CD4-positive, CD25-positive, alpha-beta regulatory T cell (primary cell): ENCODE results near the gene MSRB3. TPM values are rescaled to one million over a fixed set of nuclear protein-coding genes. Genes with fewer than 3 reads are reported as not detected.
"Not testable (repeated sequence)": the region's sequence is repeated elsewhere in the genome, so short reads cannot be mapped to it uniquely, and the experiment has no call there.

Experiments used
- ATAC-seq, 2 donors: fragments of 150-1000 bp; cut with Tn5 transposase; one replicate each; pipeline ENCODE4 v1.10.0; 2021; ENCODE audit warnings: low read depth in 2 of 2, moderate number of reproducible peaks in 2 of 2, moderate library complexity in 1 of 2
- DNase-seq, 3 donors: peaks; one replicate each; pipeline versions ENCODE4 v3.0.0 to v3.0.0-alpha.2; 2012 to 2022; ENCODE audit warnings: mixed read lengths in 1 of 3
- H3K27ac ChIP-seq: one replicate; pipeline ENCODE4 v1.7.0; 2013; ENCODE audit warnings: mild to moderate bottlenecking, low read length; ENCODE audit not compliant: insufficient read depth, poor library complexity, severe bottlenecking
- H3K27me3 ChIP-seq: one replicate; pipeline ENCODE4 v1.7.0; 2013; ENCODE audit warnings: low read length; ENCODE audit not compliant: control insufficient read depth, insufficient read depth
- H3K36me3 ChIP-seq: one replicate; pipeline ENCODE4 v1.7.0; 2013; ENCODE audit warnings: mild to moderate bottlenecking, low read length, moderate library complexity; ENCODE audit not compliant: control insufficient read depth, insufficient read depth
- H3K4me1 ChIP-seq: 2 replicates; pipeline ENCODE4 v1.7.0; 2013; ENCODE audit warnings: mild to moderate bottlenecking, low read length; ENCODE audit not compliant: insufficient read depth, control insufficient read depth, poor library complexity, severe bottlenecking
- H3K4me3 ChIP-seq: one replicate; pipeline ENCODE4 v1.7.0; 2013; ENCODE audit warnings: low read depth, mild to moderate bottlenecking, low read length, moderate library complexity
- H3K9me3 ChIP-seq, 2 experiments: 1 replicate in 1 of 2; 2 replicates in 1 of 2; pipeline ENCODE4 v1.7.0; 2013; ENCODE audit warnings: low read length in 2 of 2, mild to moderate bottlenecking in 1 of 2, moderate library complexity in 1 of 2; ENCODE audit not compliant: control insufficient read depth in 2 of 2
- H3K27ac Mint-ChIP-seq, 3 donors: one replicate each; pipeline ENCODE4 v1.8.0; 2020 to 2022; ENCODE audit warnings: mild to moderate bottlenecking in 3 of 3, mixed read lengths in 3 of 3, moderate library complexity in 2 of 3
- H3K27me3 Mint-ChIP-seq: one replicate; pipeline ENCODE4 v1.8.0; 2022; ENCODE audit warnings: mild to moderate bottlenecking, mixed read lengths
- H3K36me3 Mint-ChIP-seq: one replicate; pipeline ENCODE4 v1.8.0; 2020; ENCODE audit warnings: mixed read lengths
- H3K4me1 Mint-ChIP-seq, 4 donors: one replicate each; pipeline ENCODE4 v1.8.0; 2020 to 2022; ENCODE audit warnings: mixed read lengths in 4 of 4, mild to moderate bottlenecking in 1 of 4
- H3K4me3 Mint-ChIP-seq, 4 donors: one replicate each; pipeline ENCODE4 v1.8.0; 2020 to 2022; ENCODE audit warnings: mild to moderate bottlenecking in 4 of 4, mixed read lengths in 4 of 4, moderate library complexity in 3 of 4
- H3K9me3 Mint-ChIP-seq, 7 donors: one replicate each; pipeline ENCODE4 v1.8.0; 2020 to 2022; ENCODE audit warnings: mixed read lengths in 7 of 7, mild to moderate bottlenecking in 3 of 7, moderate library complexity in 2 of 7
- polyA plus RNA-seq, 4 donors: library from polyadenylated mRNA; unstranded; fragments of 300-500 nt; fragmentation: Illumina TruSeq; gene quantifications; one replicate each; pipeline ENCODE4 v1.2.3, GENCODE V29; 2021
- total RNA-seq: library from RNA; stranded (reverse); gene quantifications from one replicate; pipeline ENCODE4 v1.2.3, GENCODE V29; 2022

MSRB3 gene
- total and polyA plus RNA-seq, 5 donors from 2014 or later: 1.8 TPM; not detected in 4

DNA sequence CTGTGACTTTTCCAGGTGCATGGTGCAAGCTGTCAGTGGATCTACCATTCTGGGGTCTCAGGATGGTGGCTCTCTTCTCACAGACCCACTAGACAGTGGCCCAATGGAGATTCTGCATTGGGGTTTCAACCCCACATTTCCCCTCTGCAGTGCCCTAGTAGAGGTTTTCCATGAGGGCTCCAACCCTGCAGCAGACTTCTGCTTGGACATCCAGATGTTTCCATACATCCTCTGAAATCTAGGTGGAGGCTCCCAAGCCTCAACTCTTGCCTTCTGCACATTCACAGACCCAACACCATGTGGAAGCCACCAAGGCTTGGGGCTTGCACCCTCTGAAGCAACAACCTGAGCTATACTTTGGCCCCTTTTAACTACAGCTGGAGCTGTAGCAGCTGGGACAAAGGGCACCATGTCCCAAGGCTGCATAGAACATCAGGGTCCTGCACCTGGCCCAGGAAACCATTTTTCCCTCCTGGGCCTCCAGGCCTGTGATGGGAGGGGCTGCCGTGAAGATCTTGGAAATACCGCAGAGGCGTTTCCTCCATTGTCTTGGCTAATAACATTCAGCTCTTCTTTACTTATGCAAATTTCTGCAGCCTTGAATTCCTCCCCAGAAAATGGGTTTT, 205.5 kb downstream of the MSRB3 start:
- peaks cover 3 to 21% of the 10 kb centered on the region in 2 experiments for H3K9me3 ChIP-seq
- H3K4me1 Mint-ChIP-seq, ATAC-seq, H3K27ac ChIP-seq, H3K27me3 ChIP-seq, H3K27ac Mint-ChIP-seq, DNase-seq, H3K36me3 ChIP-seq, H3K4me3 ChIP-seq, H3K27me3 Mint-ChIP-seq, H3K36me3 Mint-ChIP-seq, H3K4me3 Mint-ChIP-seq, H3K4me1 ChIP-seq: not testable (repeated sequence)
- H3K9me3 Mint-ChIP-seq: peaks cover 0 to 18% (median 8%) of the 10 kb centered on the region in 7 donors

DNA sequence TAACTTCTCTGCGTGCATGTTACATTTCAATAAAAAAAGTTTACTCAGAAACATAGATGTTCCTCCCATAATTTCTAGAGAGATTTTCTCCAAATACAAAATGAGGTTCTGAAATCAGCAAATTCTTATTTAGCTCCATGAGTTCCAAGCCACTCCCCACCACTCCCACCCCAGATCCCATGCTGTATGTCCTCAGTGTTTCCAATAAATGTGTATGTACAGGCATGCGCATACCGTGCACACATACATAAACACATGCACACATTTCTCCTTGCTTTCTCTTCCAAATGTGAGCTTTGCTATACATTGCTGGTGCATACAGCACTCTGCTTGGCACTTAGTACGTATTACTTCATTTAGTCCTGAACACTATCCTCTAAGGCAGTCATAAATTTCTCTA, 209.7 kb downstream of the MSRB3 start:
- Histone ChIP-seq H3K4me3 (no peak overlapping the region), H3K4me1 (no peaks in the 10 kb centered on the region)
- no peak for DNase-seq

DNA sequence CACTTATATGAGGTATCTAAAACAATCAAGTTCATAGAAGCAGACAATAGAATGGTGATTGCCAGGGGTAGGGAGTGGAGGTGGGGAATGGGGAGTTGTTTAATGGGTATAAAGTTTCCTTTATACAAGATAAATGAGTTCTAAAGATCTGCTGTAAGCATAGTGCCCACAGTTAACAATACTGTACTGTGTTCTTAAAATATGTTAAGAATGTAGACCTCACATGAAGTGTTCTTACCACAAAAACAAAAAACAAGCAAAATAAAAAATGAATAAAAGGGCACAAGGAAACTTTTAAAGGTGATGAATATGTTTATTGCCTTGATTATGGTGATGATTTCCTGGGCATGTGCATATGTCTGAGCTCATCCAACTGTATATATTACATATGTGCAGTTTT, 211.8 kb downstream of the MSRB3 start:
- Histone ChIP-seq H3K4me1 (no peaks in the 10 kb centered on the region), H3K27me3 (no peaks in the 10 kb centered on the region), H3K9me3 (peaks cover 0 to 2% of the 10 kb centered on the region in 2 experiments), H3K27ac (no peak overlapping the region), H3K4me3 (no peak overlapping the region), H3K36me3 (no peaks in the 10 kb centered on the region)
- H3K27me3 Mint-ChIP-seq: no peaks in the 10 kb centered on the region
- H3K27ac Mint-ChIP-seq: no peak overlapping the region
- H3K36me3 Mint-ChIP-seq: no peaks in the 10 kb centered on the region
- H3K4me3 Mint-ChIP-seq: no peak overlapping the region
- DNase-seq (no peak), ATAC-seq (no peak)
- H3K4me1 Mint-ChIP-seq: no peaks in the 10 kb centered on the region
- H3K9me3 Mint-ChIP-seq: peaks cover 0 to 8% (median 4%) of the 10 kb centered on the region in 7 donors

More for the DNA sequence above, 209.7 kb downstream of the MSRB3 start:
- no peak for ATAC-seq
- H3K4me1 Mint-ChIP-seq: no peaks in the 10 kb centered on the region
- Histone ChIP-seq H3K27ac (no peak overlapping the region), H3K27me3 (no peaks in the 10 kb centered on the region), H3K36me3 (no peaks in the 10 kb centered on the region), H3K9me3 (peaks cover 3 to 17% of the 10 kb centered on the region in 2 experiments)
- no peaks in the 10 kb centered on the region for H3K36me3 Mint-ChIP-seq
- H3K27me3 Mint-ChIP-seq: no peaks in the 10 kb centered on the region
- no peak overlapping the region for H3K4me3 Mint-ChIP-seq
- H3K9me3 Mint-ChIP-seq: peaks cover 3 to 15% (median 7%) of the 10 kb centered on the region in 7 donors
- H3K27ac Mint-ChIP-seq: no peak overlapping the region

DNA sequence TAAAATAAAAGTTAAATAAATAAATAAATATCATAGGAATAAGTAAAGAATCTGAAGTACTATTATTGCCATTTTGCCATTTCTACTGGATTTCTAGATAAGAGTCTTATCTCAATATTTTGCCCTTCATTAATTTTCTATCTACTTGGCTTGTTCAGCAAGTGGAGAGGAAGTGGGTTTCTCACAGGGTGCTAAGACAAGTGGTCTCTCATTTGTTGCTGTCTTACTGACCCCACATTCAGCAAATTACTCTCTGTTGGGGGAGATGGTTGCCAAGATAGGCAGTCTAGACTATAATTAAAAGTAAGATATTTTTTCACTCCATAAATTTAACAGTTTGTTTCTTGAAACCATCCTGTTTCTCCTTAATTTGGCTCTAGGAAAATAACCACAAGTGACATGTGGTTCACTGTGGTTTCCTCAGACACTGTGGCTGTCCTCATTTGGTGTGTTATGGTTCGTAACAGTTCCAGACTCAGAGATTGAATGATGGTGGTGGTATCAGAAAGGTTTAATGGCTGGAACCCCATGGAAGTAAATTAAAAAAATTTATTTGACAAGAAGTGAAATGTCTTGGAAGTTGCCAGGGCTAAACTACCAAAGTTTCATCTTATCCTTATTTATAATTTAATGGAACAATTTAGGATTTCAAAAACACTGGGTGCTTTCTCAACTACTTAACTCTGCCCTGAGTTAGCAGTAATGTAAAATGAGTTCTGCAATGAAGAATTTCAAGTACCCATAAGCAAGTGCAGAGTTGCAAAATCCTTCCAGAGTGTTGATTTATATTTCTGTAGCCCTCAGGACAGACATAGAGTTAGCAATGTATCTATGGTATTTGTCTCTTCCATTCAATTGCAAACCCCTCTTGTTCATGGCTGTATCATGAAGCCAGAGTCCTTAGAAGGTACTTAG, 214.8 kb downstream of the MSRB3 start:
- Histone ChIP-seq H3K4me3 (no peak overlapping the region), H3K36me3 (no peaks in the 10 kb centered on the region), H3K9me3 (no peaks in the 10 kb centered on the region), H3K27me3 (no peaks in the 10 kb centered on the region), H3K27ac (no peak overlapping the region), H3K4me1 (no peaks in the 10 kb centered on the region)
- ATAC-seq (no peak), DNase-seq (no peak)
- no peaks in the 10 kb centered on the region for H3K27me3 Mint-ChIP-seq
- H3K36me3 Mint-ChIP-seq: no peaks in the 10 kb centered on the region
- peaks cover 0 to 5% (median 2%) of the 10 kb centered on the region in 7 donors for H3K9me3 Mint-ChIP-seq
- no peak overlapping the region for H3K27ac Mint-ChIP-seq
- H3K4me3 Mint-ChIP-seq: no peak overlapping the region
- no peaks in the 10 kb centered on the region for H3K4me1 Mint-ChIP-seq

DNA sequence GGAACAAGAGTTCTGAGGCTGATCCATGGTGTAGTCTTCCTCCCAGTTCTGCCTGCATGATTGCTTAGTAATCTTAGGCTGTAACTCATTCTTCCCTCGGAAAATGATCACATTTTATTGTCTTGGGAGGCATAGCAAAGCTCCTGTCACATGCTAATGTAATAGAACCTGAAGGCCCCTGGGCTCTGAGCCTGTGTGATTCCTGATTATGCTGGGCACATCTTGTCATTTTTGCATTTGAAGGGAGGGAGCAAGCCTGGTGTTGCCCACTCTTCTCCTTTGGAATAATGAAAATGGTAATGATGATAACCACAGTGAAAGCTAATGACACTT, 215.4 kb downstream of the MSRB3 start:
- Mint-ChIP-seq H3K4me3 (no peak overlapping the region), H3K27ac (no peak overlapping the region), H3K4me1 (no peaks in the 10 kb centered on the region), H3K36me3 (no peaks in the 10 kb centered on the region), H3K9me3 (peaks cover 0 to 5% (median 2%) of the 10 kb centered on the region in 7 donors), H3K27me3 (no peaks in the 10 kb centered on the region)
- Histone ChIP-seq H3K27me3 (no peaks in the 10 kb centered on the region), H3K4me3 (no peak overlapping the region), H3K27ac (no peak overlapping the region), H3K9me3 (no peaks in the 10 kb centered on the region), H3K4me1 (no peaks in the 10 kb centered on the region), H3K36me3 (no peaks in the 10 kb centered on the region)
- ATAC-seq: no peak
- no peak for DNase-seq

DNA sequence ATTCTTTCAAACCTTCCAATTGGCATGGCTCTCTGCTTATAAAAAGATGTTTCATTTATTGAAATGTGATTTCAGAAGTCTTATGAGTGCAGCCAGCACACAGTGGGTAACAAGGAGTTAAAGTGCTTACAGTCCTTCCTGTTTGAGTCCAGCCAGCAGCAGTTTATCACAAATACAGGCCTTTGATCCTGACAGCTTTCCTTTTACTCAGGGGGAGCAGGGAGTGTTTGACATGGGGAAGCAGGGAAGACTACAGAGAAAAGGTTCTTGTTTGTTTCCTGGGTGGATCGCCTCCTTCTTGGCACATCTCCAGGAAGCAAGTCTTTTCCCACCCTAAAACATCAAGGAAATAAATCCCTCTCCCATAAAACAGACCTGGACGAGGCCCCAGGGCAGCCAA, 216.1 kb downstream of the MSRB3 start:
- H3K4me3 ChIP-seq: no peak overlapping the region
- Mint-ChIP-seq H3K9me3 (peaks cover 0 to 5% (median 2%) of the 10 kb centered on the region in 7 donors), H3K4me1 (no peaks in the 10 kb centered on the region), H3K27me3 (no peaks in the 10 kb centered on the region), H3K36me3 (no peaks in the 10 kb centered on the region), H3K27ac (no peak overlapping the region), H3K4me3 (no peak overlapping the region)
- no peak for ATAC-seq
- H3K36me3 ChIP-seq: no peaks in the 10 kb centered on the region
- H3K9me3 ChIP-seq: no peaks in the 10 kb centered on the region
- no peaks in the 10 kb centered on the region for H3K4me1 ChIP-seq
- no peak overlapping the region for H3K27ac ChIP-seq
- no peaks in the 10 kb centered on the region for H3K27me3 ChIP-seq
- DNase-seq: no peak

DNA sequence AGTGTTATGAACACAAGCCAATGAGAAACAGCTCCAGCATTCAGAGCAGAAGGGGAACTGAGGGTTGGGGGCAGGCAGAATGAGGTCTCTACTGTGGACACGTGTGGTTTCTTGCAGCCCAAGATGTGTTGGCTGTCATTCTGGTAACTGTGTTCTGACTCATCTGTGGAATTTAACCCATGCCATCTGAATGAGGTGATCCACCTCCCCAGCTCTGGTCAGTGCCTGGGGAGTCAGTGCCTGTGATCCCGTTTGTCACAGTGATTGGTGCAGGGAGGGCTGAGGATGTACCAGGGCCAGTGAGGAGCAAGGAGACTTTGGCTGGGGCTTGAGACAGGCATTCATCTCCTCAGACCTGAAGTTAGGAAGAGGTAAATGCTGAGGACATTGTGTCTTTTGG, 216.8 kb downstream of the MSRB3 start:
- H3K27me3 Mint-ChIP-seq: no peaks in the 10 kb centered on the region
- H3K27me3 ChIP-seq: no peaks in the 10 kb centered on the region
- no peaks in the 10 kb centered on the region for H3K4me1 ChIP-seq
- H3K27ac Mint-ChIP-seq: no peak overlapping the region
- H3K27ac ChIP-seq: no peak overlapping the region
- no peaks in the 10 kb centered on the region for H3K4me1 Mint-ChIP-seq
- peaks cover 0 to 5% (median 2%) of the 10 kb centered on the region in 7 donors for H3K9me3 Mint-ChIP-seq
- H3K36me3 Mint-ChIP-seq: no peaks in the 10 kb centered on the region
- ATAC-seq (no peak), DNase-seq (no peak)
- no peaks in the 10 kb centered on the region for H3K36me3 ChIP-seq
- no peak overlapping the region for H3K4me3 ChIP-seq
- H3K4me3 Mint-ChIP-seq: no peak overlapping the region
- H3K9me3 ChIP-seq: no peaks in the 10 kb centered on the region
